NCI-H226 (cell line): Measurements from ENCODE around the gene CRYAB.
"Not testable (repeated sequence)": the region's sequence is repeated elsewhere in the genome, so short reads cannot be mapped to it uniquely, and the experiment has no call there.

ENCODE experiments used
- DNase-seq: peaks from one replicate; pipeline ENCODE4 v3.0.0-alpha.2; 2015

The CRYAB gene

DNA sequence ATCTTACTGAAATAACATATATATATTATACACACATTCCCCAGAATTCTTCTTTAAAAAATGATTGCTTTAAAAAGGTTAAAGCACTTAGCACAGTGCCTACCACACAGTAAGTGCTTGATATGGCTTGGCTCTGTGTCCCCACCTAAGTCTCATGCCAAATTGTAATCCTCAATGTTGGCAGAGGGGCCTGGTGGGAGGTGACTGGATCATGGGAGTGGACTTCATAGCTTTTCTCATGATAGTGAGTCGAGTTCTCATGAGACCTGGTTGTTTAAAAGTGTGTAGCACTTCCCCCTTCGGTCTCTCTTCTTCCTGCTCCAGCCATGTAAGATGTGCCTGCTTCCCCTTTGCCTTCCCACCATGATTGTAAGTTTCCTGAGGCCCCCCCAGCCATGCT lies 6.2 kb downstream of the CRYAB start:
- DNase-seq, result no peak

DNA sequence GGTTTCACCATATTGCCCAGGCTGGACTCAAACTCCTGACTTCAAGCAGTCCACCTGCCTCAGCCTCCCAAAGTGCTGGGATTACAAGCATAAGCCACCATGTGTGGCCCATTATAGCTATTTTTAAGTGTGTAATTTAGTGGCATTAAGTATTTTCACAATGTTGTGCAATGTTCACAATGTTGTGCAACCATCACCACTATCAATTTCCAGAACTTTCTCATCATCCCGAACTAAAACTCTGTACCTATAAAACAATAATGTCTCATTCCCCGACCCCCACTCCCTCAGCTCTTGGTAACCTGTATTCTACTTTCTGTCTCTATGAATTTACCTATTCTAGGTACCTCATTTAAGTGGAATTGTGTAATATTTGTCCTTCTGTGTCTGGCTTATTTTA lies 24.7 kb downstream of the CRYAB start:
- no peak for DNase-seq

DNA sequence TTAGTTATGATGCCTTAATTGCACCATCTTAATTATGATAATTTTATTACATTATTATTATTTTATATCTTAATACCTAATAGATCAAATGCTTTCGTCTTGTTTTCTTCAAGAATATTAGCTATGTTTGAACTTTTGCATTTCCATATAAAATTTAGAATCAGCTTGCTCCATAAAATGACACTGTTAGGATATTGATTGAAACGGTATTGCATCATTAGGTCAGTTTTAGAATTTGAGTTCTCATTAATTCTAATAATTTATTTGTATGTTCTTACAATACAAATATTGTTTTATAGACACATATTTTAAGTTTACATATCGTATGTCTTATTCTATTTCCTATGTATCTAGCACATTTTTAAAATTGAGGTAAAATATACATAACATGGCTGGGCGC lies 25.5 kb downstream of the CRYAB start:
- DNase-seq, result no peak

DNA sequence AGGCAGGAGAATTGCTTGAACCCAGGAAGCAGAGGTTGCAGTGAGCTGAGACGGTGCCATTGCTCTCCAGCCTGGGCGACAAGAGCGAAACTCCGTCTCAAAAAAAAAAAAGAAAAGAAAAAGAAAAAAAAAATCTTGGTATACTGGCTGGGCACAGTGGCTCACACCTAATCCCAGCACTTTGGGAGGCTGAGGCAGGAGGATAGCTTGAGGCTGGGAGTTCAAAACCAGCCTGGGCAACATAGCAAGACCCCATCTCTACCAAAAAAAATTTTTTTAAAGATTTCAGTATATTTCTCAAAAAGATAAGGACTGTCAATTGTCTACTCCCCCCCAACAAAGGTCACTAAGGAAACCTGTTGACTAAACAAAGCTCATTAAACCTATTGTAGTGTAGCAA lies 26.5 kb downstream of the CRYAB start:
- DNase-seq, result not testable (repeated sequence)

DNA sequence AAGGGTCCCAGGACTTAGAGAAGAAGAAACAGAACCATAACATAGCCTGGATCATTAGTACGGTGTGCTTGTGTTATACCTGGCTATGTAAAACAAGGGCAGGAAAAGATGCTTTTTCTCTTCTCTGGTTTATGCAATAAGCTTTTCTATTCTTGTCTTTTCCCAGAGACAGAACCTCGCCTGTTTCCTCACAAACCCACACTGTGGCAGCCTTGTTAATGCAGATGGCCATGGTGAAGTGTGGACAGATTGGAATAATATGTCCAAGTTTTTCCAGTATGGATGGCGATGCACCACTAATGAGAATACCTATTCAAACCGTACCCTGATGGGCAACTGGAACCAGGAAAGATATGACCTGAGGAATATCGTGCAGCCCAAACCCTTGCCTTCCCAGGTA lies 29.4 kb downstream of the CRYAB start:
- no peak for DNase-seq

DNA sequence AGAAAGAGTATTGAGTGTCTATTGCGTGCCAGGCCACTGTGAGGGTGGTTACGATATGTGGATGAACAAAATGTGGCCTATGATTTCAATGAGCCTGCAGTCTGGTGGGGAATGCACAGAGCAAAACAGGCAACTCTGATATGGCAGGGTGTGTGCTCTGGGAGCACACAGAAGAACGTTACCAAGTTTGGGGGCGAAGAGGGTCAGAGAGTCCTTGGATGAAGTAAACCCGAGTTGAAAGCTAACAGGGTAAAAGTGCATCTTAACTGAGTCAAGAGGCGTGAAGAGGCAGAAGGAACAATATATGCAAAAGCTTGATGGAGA lies 32.0 kb downstream of the CRYAB start:
- DNase-seq, result no peak

DNA sequence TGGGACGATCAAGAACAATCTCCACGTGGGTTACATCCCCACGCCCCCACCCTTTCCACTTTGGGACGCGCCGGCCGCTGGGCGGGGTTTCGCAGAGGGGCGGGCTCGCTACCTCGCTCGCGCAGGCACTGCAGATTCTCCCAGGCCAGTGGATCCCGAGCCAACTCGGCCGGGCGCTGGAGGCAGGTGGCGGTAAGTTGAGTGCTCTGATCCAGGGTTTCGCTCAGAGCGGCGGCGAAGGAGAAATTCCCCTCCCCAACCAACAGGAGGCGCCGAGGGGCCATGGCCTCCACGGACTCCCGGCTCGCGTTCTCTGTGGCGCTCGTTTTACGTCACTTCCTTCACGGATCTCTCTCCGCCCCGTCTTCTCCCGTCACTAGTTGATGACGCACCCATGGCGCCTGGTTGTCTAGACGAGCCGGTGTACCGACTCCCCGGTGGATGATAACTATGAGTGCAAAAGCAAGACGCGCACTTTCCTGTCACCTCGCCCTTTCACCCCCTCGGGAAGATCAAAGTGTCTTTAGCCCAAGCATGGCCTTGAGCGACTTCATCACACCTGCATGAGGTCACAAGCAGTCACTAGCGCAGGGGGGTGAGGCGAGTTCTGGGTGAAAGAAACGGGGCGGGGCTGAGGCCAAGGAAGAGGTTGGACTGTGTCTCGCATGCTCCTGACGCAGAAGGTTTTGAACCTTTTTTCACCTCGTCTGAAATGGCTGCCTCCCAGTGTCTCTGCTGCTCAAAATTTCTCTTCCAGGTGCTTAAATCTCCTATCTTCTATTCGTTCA lies 32.5 kb downstream of the CRYAB start, which contains the start of the genes CFAP68 and FDXACB1:
CFAP68 (plus strand) TSS at position 693 of the 788 bp plus-strand sequence; CDS start at position 713, 20 bp downstream.
FDXACB1 (minus strand) TSS at position 317 of the 788 bp plus-strand sequence; CDS start at position 284, 33 bp downstream.
- DNase-seq, result peak; percentile 94

DNA sequence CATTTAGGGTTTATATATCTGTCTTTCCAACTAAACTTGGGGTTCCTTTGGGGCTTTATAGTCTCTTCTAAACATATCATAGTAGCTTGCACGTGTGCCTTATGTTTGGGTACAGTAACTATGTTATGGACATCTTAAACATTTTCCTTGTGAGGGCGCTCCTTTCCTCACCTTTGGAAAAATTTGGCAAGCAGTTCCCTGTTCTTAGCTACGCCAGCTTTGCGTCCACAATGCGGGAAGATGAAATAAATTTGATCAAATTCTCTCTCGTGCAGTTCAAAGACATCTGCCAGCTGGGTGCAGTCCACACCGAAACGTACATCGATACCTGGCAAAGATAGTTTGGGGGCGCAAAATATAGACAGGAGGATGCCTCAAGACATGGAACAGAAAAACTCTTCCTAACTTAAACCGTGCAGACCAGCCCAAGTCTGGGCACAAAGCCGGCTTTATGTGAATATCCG lies 33.2 kb downstream of the CRYAB start:
- DNase-seq, result no peak

DNA sequence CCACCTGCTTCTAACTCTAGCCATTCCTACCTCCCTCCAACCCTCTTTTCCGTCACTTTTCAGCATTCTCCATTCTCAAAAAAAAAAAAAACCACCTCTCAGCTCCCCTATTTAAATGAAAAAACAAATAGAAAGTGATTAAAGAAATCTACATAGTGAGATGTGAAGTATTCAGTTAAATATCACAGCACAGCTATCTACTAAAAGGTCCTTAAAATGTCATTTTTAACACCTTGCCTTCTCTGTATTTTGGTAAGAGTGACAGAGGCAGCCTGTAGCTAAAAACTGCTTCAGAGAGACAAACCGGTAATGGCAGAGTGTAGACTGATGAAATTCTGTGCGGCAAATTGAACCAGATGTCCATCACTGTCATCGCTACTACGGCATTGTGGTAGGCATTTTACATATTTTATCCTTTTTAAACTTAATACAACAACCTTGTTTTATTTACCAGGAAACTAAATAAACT lies 39.8 kb downstream of the CRYAB start:
- no peak for DNase-seq

DNA sequence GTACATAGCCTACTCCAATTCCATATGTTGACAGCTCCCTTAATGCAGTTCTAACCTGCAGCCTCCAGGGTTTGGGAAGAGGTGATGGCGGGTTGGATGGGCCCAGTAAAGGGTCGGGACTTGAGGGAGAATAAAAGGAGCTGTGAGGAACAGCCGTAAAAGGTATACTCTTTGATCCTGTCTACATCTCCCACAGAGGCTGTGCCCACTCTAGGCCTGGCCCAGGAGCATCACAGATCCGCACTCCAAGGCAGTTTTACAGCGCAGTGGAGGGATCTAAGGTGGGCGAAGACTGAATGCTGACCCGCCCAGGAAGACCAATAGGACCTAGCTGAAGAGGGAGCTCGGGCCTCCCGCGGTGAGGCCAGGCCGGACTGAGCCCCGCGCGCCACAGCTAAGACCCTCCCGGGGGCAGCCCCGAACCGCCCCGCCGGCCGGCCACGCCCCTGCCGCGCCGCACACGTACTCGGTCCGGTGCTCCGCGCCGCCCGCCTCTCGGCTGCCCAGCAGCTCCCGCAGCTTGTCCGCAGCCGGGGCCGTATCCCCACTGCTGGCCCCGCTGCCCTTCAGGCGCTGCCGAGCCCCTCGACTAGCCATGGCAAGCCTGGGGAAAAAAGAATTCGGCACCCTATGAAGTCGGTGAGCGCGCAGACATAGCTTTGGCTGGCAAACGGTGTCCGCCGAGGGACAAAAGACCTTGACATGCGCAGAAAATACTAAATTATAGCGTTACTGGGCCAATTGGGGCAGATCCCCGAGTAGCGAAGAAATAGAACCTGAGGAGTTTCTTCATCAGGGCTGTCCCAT lies 40.5 kb downstream of the CRYAB start, which contains the start of gene ALG9:
ALG9 (minus strand) TSS at position 696 of the 807 bp plus-strand sequence; CDS start at position 597, 99 bp downstream.
- DNase-seq, result peak; percentile 66

DNA sequence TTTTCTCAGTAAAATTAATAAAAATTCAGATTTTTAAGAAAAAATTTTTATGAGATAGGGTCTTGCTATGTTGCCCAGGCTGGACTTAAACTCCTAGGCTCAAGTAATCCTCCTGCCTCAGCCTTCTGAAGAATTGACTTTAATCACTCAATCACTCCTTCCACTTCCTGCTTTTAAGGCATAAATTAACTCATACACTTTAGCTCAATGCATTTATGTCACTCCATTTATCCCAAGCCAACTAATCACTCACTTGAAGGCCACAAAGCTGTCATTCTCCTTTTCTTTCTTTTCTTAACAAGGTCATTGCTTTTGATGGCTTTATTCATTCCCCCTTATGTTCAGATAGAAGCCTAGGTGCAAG lies 41.1 kb downstream of the CRYAB start:
- no peak for DNase-seq

DNA sequence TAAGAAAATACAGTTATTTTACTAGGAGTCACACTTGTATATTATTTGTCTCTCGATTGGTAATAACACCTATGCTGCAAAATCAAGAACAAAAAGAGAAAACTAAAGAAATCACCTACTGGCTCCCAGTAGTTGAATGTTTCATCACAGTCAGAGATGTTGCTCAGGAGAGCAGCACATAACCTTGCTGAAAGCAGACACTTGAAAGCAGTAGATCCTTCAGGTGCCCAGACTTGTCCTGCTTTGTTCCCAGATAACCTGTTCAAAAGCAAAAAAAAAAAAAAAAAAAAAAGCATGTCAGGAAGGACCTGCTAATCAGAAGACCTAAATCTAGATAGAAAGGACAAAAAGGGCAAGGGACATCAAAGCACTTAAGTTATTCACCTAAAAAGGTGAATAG lies 41.5 kb downstream of the CRYAB start:
- DNase-seq, result no peak

DNA sequence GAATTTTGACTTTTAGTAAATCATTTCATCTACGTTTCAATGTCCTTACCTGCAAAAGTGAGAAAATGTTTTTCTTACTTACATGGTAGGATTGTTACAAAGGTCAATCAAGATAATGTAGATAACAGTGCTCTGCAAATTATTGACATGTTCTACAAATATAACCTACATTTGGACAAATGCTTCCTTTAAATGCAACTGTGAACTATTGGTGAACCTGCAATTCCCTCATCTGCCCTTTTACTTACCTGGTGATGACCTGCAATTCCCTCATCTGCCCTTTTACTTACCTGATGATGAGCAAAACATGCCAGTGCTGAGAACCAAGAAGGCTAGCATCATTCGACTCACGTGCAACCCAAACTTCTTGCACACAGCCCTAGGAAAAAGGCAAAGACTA lies 51.3 kb downstream of the CRYAB start:
- DNase-seq, result no peak
